Measurements from ENCODE around the gene PACSIN3.
"Not testable (repeated sequence)": the region's sequence is repeated elsewhere in the genome, so short reads cannot be mapped to it uniquely, and the experiment has no call there.

The PACSIN3 gene

GRCh38 chr11:47191137-47191536, 4.9 kb upstream of the PACSIN3 start:
- not testable (repeated sequence) for DNase-seq

GRCh38 chr11:47189100-47189834, 3.0 kb upstream of the PACSIN3 start:
- DNase-seq, result no peak

- DNase-seq, result no peak
Measured at GRCh38 chr11:47188259-47188658, 2.0 kb upstream of the PACSIN3 start.

- no peak for DNase-seq
Measured at GRCh38 chr11:47187723-47188122, 1.5 kb upstream of the PACSIN3 start.

- peak; percentile 18 for DNase-seq
Measured at GRCh38 chr11:47186700-47187695, 764 bp upstream of the PACSIN3 start.

- DNase-seq, result no peak
Measured at GRCh38 chr11:47185305-47186075, 744 bp downstream of the PACSIN3 start.

- no peak for DNase-seq
Measured at GRCh38 chr11:47184711-47185304, 1.4 kb downstream of the PACSIN3 start.

GRCh38 chr11:47183969-47184368, 2.3 kb downstream of the PACSIN3 start:
- no peak for DNase-seq

- DNase-seq, result no peak
Measured at GRCh38 chr11:47183031-47183856, 3.0 kb downstream of the PACSIN3 start.

- no peak for DNase-seq
Measured at GRCh38 chr11:47182380-47182779, 3.9 kb downstream of the PACSIN3 start.

- no peak for DNase-seq
Measured at GRCh38 chr11:47181271-47181670, 5.0 kb downstream of the PACSIN3 start.

- no peak for DNase-seq
Measured at GRCh38 chr11:47180006-47180787, 6.0 kb downstream of the PACSIN3 start.

GRCh38 chr11:47179655-47179991, 6.6 kb downstream of the PACSIN3 start:
- DNase-seq, result no peak

- no peak for DNase-seq
Measured at GRCh38 chr11:47178737-47179654, 7.2 kb downstream of the PACSIN3 start.

- no peak for DNase-seq
Measured at GRCh38 chr11:47178316-47178715, 7.9 kb downstream of the PACSIN3 start.

GRCh38 chr11:47177846-47178245, 8.4 kb downstream of the PACSIN3 start:
- DNase-seq, result no peak

GRCh38 chr11:47177229-47177845, 8.9 kb downstream of the PACSIN3 start:
- DNase-seq, result peak; percentile 4

- peak; percentile 37 for DNase-seq
Measured at GRCh38 chr11:47176328-47177228, 9.7 kb downstream of the PACSIN3 start, which contains the start of gene ARFGAP2. Gene ARFGAP2, minus strand, starts transcription at chr11:47176879. Its CDS starts 26 bp downstream, at chr11:47176853.
